Panc1 (cell line): Measurements from ENCODE around the gene WDFY3. TPM values are rescaled to one million over a fixed set of nuclear protein-coding genes. Genes with fewer than 3 reads are reported as not detected.

Experiments used
- ATAC-seq: fragments of 200-7000 bp; cut with Tn5 transposase; 2 replicates; pipeline ENCODE4 v1.9.1; 2020; ENCODE audit warnings: mild to moderate bottlenecking, moderate library complexity
- BruUV-seq: library from RNA; stranded (reverse); fragments of 400-500 nt; replicated peaks from 2 replicates; lab custom pipeline; 2021; lab: Mats Ljungman, UMichigan
- CTCF ChIA-PET: fragments of 300-600 bp; sonication (Branson Sonifier 250); formaldehyde crosslinking; loops from one replicate; lab custom pipeline; 2022; ENCODE audit warnings: antibody characterized with exemption; lab: Charles Lee
- POLR2A ChIA-PET: fragments of 300-600 bp; sonication (Branson Sonifier 250); formaldehyde crosslinking; loops from one replicate; lab custom pipeline; 2022; ENCODE audit warnings: antibody characterized with exemption; lab: Charles Lee
- DNase-seq: peaks from one replicate; pipeline ENCODE4 v3.0.0-alpha.2; 2010; ENCODE audit warnings: low read depth, low spot score
- H3K27ac ChIP-seq: 2 replicates; pipeline ENCODE4 v1.5.1; 2011; ENCODE audit warnings: mild to moderate bottlenecking, low read length, inconsistent platforms
- H3K27me3 ChIP-seq: fragments of 200-500 bp; sonication (Bioruptor generic); 2 replicates; pipeline ENCODE4 v1.6.0; 2014; ENCODE audit warnings: low read length, inconsistent platforms; ENCODE audit not compliant: control insufficient read depth, insufficient read depth
- H3K36me3 ChIP-seq: fragments of 200-500 bp; sonication (Bioruptor generic); 2 replicates; pipeline ENCODE4 v1.5.1; 2014; ENCODE audit warnings: inconsistent platforms, mild to moderate bottlenecking, low read length, moderate library complexity; ENCODE audit not compliant: control insufficient read depth, insufficient read depth
- H3K4me1 ChIP-seq: 2 replicates; pipeline ENCODE4 v1.5.1; 2011; ENCODE audit warnings: inconsistent platforms, mild to moderate bottlenecking, low read length, moderate library complexity; ENCODE audit not compliant: control insufficient read depth, insufficient read depth
- H3K4me3 ChIP-seq, 2 experiments: 2 replicates each; pipeline ENCODE4 v1.5.1; 2011 to 2012; ENCODE audit warnings: low read depth in 2 of 2, low read length in 2 of 2, mild to moderate bottlenecking in 2 of 2, inconsistent platforms in 1 of 2, moderate library complexity in 1 of 2
- H3K9me3 ChIP-seq: fragments of 200-500 bp; sonication (Bioruptor generic); 2 replicates; pipeline ENCODE4 v1.5.1; 2014; ENCODE audit warnings: low read depth, mild to moderate bottlenecking, inconsistent platforms, low read length, moderate library complexity; ENCODE audit not compliant: control insufficient read depth, insufficient read depth
- POLR2AphosphoS5 ChIP-seq: IDR thresholded peaks from 2 replicates; pipeline ENCODE4 v1.6.1; 2012; ENCODE audit warnings: mild to moderate bottlenecking, low read depth, low read length, moderate library complexity
- SIN3A ChIP-seq: IDR thresholded peaks from 2 replicates; pipeline ENCODE4 v1.6.1; 2012; ENCODE audit warnings: low read depth, mild to moderate bottlenecking, low read length, moderate library complexity, borderline replicate concordance; ENCODE audit not compliant: insufficient read depth
- TCF7L2 ChIP-seq: IDR thresholded peaks from 2 replicates; pipeline ENCODE4 v1.6.1; 2011; ENCODE audit warnings: mild to moderate bottlenecking, low read depth, low read length, inconsistent platforms
- in situ Hi-C: cut with HindIII; loops from 2 replicates; pipeline ENCODE4 v1.10.0; 2016; ENCODE audit warnings: low sequenced_read_pairs, low pct_unique_long_range_greater_than_20kb
- intact Hi-C: fragments of 100-400 bp; cut with micrococcal nuclease; formaldehyde crosslinking; loops from one replicate; pipeline ENCODE4 v1.10.0; 2022; ENCODE audit not compliant: unreplicated experiment
- total RNA-seq: library from RNA; stranded (reverse); gene quantifications from one replicate; pipeline ENCODE4 v1.2.1, GENCODE V29; 2021; ENCODE audit not compliant: unreplicated experiment
- TF ChIP-seq, protein P1 (sequence below): fragments of 450-650 bp; IDR thresholded peaks from 2 replicates; pipeline ENCODE4 v1.5.1; 2017; ENCODE audit warnings: mild to moderate bottlenecking
- TF ChIP-seq, protein P2 (sequence below), 2 experiments: IDR thresholded peaks; 2 replicates each; pipeline ENCODE4 v1.6.1; 2011 to 2012; ENCODE audit warnings: low read depth in 2 of 2, control low read depth in 1 of 2, low read length in 1 of 2, mild to moderate bottlenecking in 1 of 2, moderate library complexity in 1 of 2; ENCODE audit not compliant: insufficient read depth in 1 of 2

WDFY3 gene
- total RNA-seq, 1 experiment from 2014 or later: 47.8 TPM

DNA sequence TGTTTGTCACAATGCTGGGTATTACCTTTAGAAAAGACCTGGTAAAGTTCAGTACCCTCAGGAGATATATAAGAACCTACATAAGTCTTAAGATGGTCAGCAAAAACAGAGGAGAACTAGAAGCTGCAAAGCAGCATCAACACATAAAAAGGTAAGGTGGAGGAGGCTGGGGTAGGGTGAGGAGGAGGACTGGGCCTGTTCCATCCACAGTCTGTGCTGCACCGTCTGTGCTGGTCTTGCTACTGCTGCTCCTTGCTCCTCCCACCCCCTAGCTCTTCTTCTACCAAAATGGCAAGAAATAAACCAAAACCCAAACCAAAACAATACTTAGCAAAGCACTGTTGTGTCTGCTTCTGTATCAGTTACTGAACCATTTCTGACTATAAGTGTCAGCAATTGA, 281.4 kb downstream of the WDFY3 start:
- peaks cover 9% of the 10 kb centered on the region for H3K4me1 ChIP-seq
- ATAC-seq (no peak), DNase-seq (no peak)
- no TSS peak for BruUV-seq
- CTCF ChIA-PET: no interaction called here
- no peak overlapping the region for H3K4me3 ChIP-seq
- intact Hi-C loops (no loop called here), in situ Hi-C loops (no loop called here)
- TF ChIP-seq SIN3A: no peak
- TF ChIP-seq, protein P1, sequence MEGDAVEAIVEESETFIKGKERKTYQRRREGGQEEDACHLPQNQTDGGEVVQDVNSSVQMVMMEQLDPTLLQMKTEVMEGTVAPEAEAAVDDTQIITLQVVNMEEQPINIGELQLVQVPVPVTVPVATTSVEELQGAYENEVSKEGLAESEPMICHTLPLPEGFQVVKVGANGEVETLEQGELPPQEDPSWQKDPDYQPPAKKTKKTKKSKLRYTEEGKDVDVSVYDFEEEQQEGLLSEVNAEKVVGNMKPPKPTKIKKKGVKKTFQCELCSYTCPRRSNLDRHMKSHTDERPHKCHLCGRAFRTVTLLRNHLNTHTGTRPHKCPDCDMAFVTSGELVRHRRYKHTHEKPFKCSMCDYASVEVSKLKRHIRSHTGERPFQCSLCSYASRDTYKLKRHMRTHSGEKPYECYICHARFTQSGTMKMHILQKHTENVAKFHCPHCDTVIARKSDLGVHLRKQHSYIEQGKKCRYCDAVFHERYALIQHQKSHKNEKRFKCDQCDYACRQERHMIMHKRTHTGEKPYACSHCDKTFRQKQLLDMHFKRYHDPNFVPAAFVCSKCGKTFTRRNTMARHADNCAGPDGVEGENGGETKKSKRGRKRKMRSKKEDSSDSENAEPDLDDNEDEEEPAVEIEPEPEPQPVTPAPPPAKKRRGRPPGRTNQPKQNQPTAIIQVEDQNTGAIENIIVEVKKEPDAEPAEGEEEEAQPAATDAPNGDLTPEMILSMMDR: no peak
- TF ChIP-seq, protein P2, sequence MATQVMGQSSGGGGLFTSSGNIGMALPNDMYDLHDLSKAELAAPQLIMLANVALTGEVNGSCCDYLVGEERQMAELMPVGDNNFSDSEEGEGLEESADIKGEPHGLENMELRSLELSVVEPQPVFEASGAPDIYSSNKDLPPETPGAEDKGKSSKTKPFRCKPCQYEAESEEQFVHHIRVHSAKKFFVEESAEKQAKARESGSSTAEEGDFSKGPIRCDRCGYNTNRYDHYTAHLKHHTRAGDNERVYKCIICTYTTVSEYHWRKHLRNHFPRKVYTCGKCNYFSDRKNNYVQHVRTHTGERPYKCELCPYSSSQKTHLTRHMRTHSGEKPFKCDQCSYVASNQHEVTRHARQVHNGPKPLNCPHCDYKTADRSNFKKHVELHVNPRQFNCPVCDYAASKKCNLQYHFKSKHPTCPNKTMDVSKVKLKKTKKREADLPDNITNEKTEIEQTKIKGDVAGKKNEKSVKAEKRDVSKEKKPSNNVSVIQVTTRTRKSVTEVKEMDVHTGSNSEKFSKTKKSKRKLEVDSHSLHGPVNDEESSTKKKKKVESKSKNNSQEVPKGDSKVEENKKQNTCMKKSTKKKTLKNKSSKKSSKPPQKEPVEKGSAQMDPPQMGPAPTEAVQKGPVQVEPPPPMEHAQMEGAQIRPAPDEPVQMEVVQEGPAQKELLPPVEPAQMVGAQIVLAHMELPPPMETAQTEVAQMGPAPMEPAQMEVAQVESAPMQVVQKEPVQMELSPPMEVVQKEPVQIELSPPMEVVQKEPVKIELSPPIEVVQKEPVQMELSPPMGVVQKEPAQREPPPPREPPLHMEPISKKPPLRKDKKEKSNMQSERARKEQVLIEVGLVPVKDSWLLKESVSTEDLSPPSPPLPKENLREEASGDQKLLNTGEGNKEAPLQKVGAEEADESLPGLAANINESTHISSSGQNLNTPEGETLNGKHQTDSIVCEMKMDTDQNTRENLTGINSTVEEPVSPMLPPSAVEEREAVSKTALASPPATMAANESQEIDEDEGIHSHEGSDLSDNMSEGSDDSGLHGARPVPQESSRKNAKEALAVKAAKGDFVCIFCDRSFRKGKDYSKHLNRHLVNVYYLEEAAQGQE (IDR thresholded peaks at IDR 0.05; ENCODE audit: insufficient read depth in 1 of 2, low read depth in 2 of 2, low read length in 1 of 2): no peak
- no peak for TF ChIP-seq TCF7L2
- no peak for TF ChIP-seq POLR2AphosphoS5
- peaks cover 5% of the 10 kb centered on the region; the same call in 1 of the 2 replicates for H3K36me3 ChIP-seq
- no peaks in the 10 kb centered on the region for H3K27me3 ChIP-seq
- no peaks in the 10 kb centered on the region for H3K9me3 ChIP-seq
- POLR2A ChIA-PET: no interaction called here
- H3K27ac ChIP-seq: no peak overlapping the region

DNA sequence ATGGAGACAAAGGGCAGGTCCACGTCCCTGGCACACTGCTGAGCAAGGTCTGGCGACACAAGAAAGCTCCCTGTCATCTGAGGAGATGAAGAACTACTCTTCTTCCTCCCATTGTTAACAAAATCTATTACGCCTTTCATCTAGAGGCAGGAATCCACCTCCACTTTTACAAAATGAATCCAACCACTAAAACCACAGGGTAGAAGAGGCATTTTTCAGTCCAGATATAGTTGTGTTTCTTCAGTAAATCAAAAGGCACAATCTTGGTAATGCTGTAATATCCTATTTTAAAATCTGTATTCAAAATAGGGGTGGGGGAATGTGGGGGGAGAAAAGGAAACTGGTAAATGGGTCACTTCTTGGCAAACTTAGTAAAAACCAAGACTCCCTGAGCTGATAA, 282.1 kb downstream of the WDFY3 start:
- no peak for TF ChIP-seq TCF7L2
- TF ChIP-seq, protein P2 (IDR thresholded peaks at IDR 0.05; ENCODE audit: insufficient read depth in 1 of 2, low read depth in 2 of 2, low read length in 1 of 2): no peak
- Histone ChIP-seq H3K9me3 (no peaks in the 10 kb centered on the region), H3K4me1 (peaks cover 9% of the 10 kb centered on the region), H3K4me3 (no peak overlapping the region), H3K36me3 (no peaks in the 10 kb centered on the region; the same call in 1 of the 2 replicates), H3K27ac (no peak overlapping the region), H3K27me3 (no peaks in the 10 kb centered on the region)
- CTCF ChIA-PET: no interaction called here
- in situ Hi-C loops: no loop called here
- no peak for ATAC-seq
- intact Hi-C loops: no loop called here
- POLR2A ChIA-PET: no interaction called here
- DNase-seq: no peak
- no TSS peak for BruUV-seq
